HepG2 (cell line): ENCODE measurements around the gene RPL3. TPM values are rescaled to one million over a fixed set of nuclear protein-coding genes. Genes with fewer than 3 reads are reported as not detected.

Source experiments
- ATRX ChIP-seq: sonication (generic); formaldehyde crosslinking; IDR thresholded peaks from 2 replicates; pipeline ENCODE4 v1.4.0; 2020; ENCODE audit warnings: missing genetic modification reagents, borderline replicate concordance
- EED ChIP-seq: sonication (generic); formaldehyde crosslinking; IDR thresholded peaks from 2 replicates; pipeline ENCODE4 v1.5.0; 2020; ENCODE audit warnings: mild to moderate bottlenecking, missing genetic modification reagents
- EHMT2 ChIP-seq: fragments of 200-600 bp; sonication (generic); IDR thresholded peaks from 2 replicates; pipeline ENCODE4 v1.7.0; 2017; ENCODE audit warnings: antibody characterized with exemption, low read depth, low read length, borderline replicate concordance
- HMGXB4 ChIP-seq, 2 experiments: sonication (generic) in 1 of 2; formaldehyde crosslinking in 1 of 2; IDR thresholded peaks; 2 replicates each; pipeline versions ENCODE4 v1.4.0 to v1.6.1; 2018 to 2020; ENCODE audit warnings: missing genetic modification reagents in 2 of 2, borderline replicate concordance in 1 of 2, low read depth in 1 of 2, mild to moderate bottlenecking in 1 of 2, missing biosample characterization in 1 of 2
- PAF1 ChIP-seq: IDR thresholded peaks from 2 replicates; pipeline ENCODE4 v1.6.1; 2016; ENCODE audit warnings: missing genetic modification reagents, missing compliant biosample characterization
- POGK ChIP-seq: sonication (generic); formaldehyde crosslinking; conservative IDR thresholded peaks from 2 replicates; pipeline ENCODE4 v1.8.0; 2022; ENCODE audit warnings: mild to moderate bottlenecking, moderate library complexity, missing genetic modification reagents
- PRDM15 ChIP-seq: sonication (generic); formaldehyde crosslinking; IDR thresholded peaks from 2 replicates; pipeline ENCODE4 v1.4.0; 2020; ENCODE audit warnings: missing genetic modification reagents
- SUZ12 ChIP-seq: fragments of 150-350 bp; IDR thresholded peaks from 2 replicates; pipeline ENCODE4 v1.6.1; 2014; ENCODE audit warnings: low read depth, low read length
- TFDP2 ChIP-seq: sonication (generic); formaldehyde crosslinking; IDR thresholded peaks from 2 replicates; pipeline ENCODE4 v1.4.0; 2020; ENCODE audit warnings: missing genetic modification reagents
- ZHX1 ChIP-seq: sonication (generic); formaldehyde crosslinking; IDR thresholded peaks from 2 replicates; pipeline ENCODE4 v1.8.1; 2022; ENCODE audit warnings: low read depth, mild to moderate bottlenecking, missing genetic modification reagents
- ZNF441 ChIP-seq: sonication (generic); formaldehyde crosslinking; IDR thresholded peaks from 2 replicates; pipeline ENCODE4 v1.7.0; 2021; ENCODE audit warnings: missing genetic modification reagents, borderline replicate concordance
- ZNF543 ChIP-seq: sonication (generic); formaldehyde crosslinking; IDR thresholded peaks from 2 replicates; pipeline ENCODE4 v1.4.0; 2020; ENCODE audit warnings: mild to moderate bottlenecking, missing genetic modification reagents
- ZNF574 ChIP-seq: sonication (generic); formaldehyde crosslinking; IDR thresholded peaks from 2 replicates; pipeline ENCODE4 v1.4.0; 2020; ENCODE audit warnings: missing genetic modification reagents
- polyA plus RNA-seq, 8 experiments: library from polyadenylated mRNA; depleted of rRNA in 3 of 8; stranded (reverse) in 7 of 8; unstranded in 1 of 8; fragments of >200 nt; fragmentation: Illumina TruSeq in 4 of 8; extraction: Trizol in 4 of 8; gene quantifications; 2 replicates each; pipeline versions ENCODE4 v1.2.1 to v1.2.3, GENCODE V29; 2011 to 2016; ENCODE audit warnings: low read depth in 4 of 8, missing spikeins in 1 of 8, mixed read lengths in 1 of 8; ENCODE audit not compliant: insufficient read depth in 1 of 8
- total RNA-seq, 5 experiments: library from RNA; depleted of rRNA; stranded (reverse); fragments of >200 nt; fragmentation: Illumina TruSeq; extraction: Trizol; gene quantifications; 2 replicates each; pipeline ENCODE4 v1.2.3, GENCODE V29; 2016; ENCODE audit warnings: low read depth in 1 of 5

RPL3 gene
- total and polyA plus RNA-seq, 2 of the 13 experiments (the other 11 are each of a cell fraction or from before 2014, with no cell fraction given) = 1,051 to 3,279 TPM

- TF ChIP-seq PRDM15 = no peak
- no peak for TF ChIP-seq PAF1
- TF ChIP-seq TFDP2 (CRISPR knock-in tag) = peak; percentile 34; the same call in 1 of the 2 replicates
- TF ChIP-seq ZHX1 (CRISPR knock-in tag) = no peak
- TF ChIP-seq ZNF441 (CRISPR knock-in tag) = no peak
- TF ChIP-seq EHMT2 = no peak
- no peak for TF ChIP-seq SUZ12
- no peak for TF ChIP-seq HMGXB4 (CRISPR knock-in tag; IDR thresholded peaks at IDR 0.05; ENCODE audit: borderline replicate concordance in 1 of 2, low read depth in 1 of 2)
- no peak for TF ChIP-seq ZNF574 (CRISPR knock-in tag)
- TF ChIP-seq EED (CRISPR knock-in tag) = no peak
- TF ChIP-seq ATRX (CRISPR knock-in tag) = no peak
- 0 out of 2 replicates have a peak, but pooled peaks have one; percentile 29 for TF ChIP-seq POGK (CRISPR knock-in tag)
- TF ChIP-seq ZNF543 (CRISPR knock-in tag) = no peak
These were observed 15.3 kb downstream of the RPL3 start (continued) for GRCh38 chr22:39303892-39304671.
